ENCODE measurements around the gene PGAP1.

The PGAP1 gene

GRCh38 chr2:196959281-196959680 lies 32.8 kb upstream of the PGAP1 start:
- Mint-ChIP-seq H3K4me1 (ENCODE audit: low read depth) (peaks cover 14% of the 10 kb centered on the region), H3K4me3 (no peak overlapping the region), H3K27me3 (no peaks in the 10 kb centered on the region), H3K9me3 (peaks cover 10% of the 10 kb centered on the region), H3K36me3 (ENCODE audit: low read depth) (peaks cover 5% of the 10 kb centered on the region), H3K27ac (no peak overlapping the region)
- intact Hi-C loops (cut with micrococcal nuclease): no loop called here

- H3K9me3 Mint-ChIP-seq: peaks cover 10% of the 10 kb centered on the region
- peaks cover 5% of the 10 kb centered on the region for H3K36me3 Mint-ChIP-seq (ENCODE audit: low read depth)
- peaks cover 10% of the 10 kb centered on the region for H3K4me1 Mint-ChIP-seq (ENCODE audit: low read depth)
- no peak overlapping the region for H3K4me3 Mint-ChIP-seq
- intact Hi-C loops (cut with micrococcal nuclease): no loop called here
- H3K27ac Mint-ChIP-seq: no peak overlapping the region
- no peaks in the 10 kb centered on the region for H3K27me3 Mint-ChIP-seq
Observed at GRCh38 chr2:196957881-196958525, 31.5 kb upstream of the PGAP1 start.

GRCh38 chr2:196957442-196957841 lies 30.9 kb upstream of the PGAP1 start:
- Mint-ChIP-seq H3K4me3 (no peak overlapping the region), H3K4me1 (ENCODE audit: low read depth) (peaks cover 10% of the 10 kb centered on the region), H3K36me3 (ENCODE audit: low read depth) (peaks cover 5% of the 10 kb centered on the region), H3K9me3 (peaks cover 10% of the 10 kb centered on the region), H3K27ac (no peak overlapping the region), H3K27me3 (no peaks in the 10 kb centered on the region)
- intact Hi-C loops (cut with micrococcal nuclease): no loop called here

GRCh38 chr2:196956069-196956468 lies 29.6 kb upstream of the PGAP1 start:
- peaks cover 5% of the 10 kb centered on the region for H3K36me3 Mint-ChIP-seq (ENCODE audit: low read depth)
- H3K9me3 Mint-ChIP-seq: peaks cover 10% of the 10 kb centered on the region
- no peak overlapping the region for H3K4me3 Mint-ChIP-seq
- peaks cover 10% of the 10 kb centered on the region for H3K4me1 Mint-ChIP-seq (ENCODE audit: low read depth)
- H3K27me3 Mint-ChIP-seq: no peaks in the 10 kb centered on the region
- intact Hi-C loops (cut with micrococcal nuclease): no loop called here
- no peak overlapping the region for H3K27ac Mint-ChIP-seq

- peaks cover 8% of the 10 kb centered on the region for H3K4me1 Mint-ChIP-seq (ENCODE audit: low read depth)
- intact Hi-C loops (cut with micrococcal nuclease): no loop called here
- no peak overlapping the region for H3K4me3 Mint-ChIP-seq
- H3K27ac Mint-ChIP-seq: no peak overlapping the region
- H3K36me3 Mint-ChIP-seq (ENCODE audit: low read depth): peaks cover 5% of the 10 kb centered on the region
- peaks cover 10% of the 10 kb centered on the region for H3K9me3 Mint-ChIP-seq
- H3K27me3 Mint-ChIP-seq: no peaks in the 10 kb centered on the region
Observed at GRCh38 chr2:196955036-196955435, 28.5 kb upstream of the PGAP1 start.

GRCh38 chr2:196954001-196954400 lies 27.5 kb upstream of the PGAP1 start:
- Mint-ChIP-seq H3K27me3 (no peaks in the 10 kb centered on the region), H3K27ac (no peak overlapping the region), H3K4me3 (no peak overlapping the region), H3K9me3 (peaks cover 10% of the 10 kb centered on the region), H3K4me1 (ENCODE audit: low read depth) (no peaks in the 10 kb centered on the region), H3K36me3 (ENCODE audit: low read depth) (peaks cover 5% of the 10 kb centered on the region)
- intact Hi-C loops (cut with micrococcal nuclease): no loop called here

- Mint-ChIP-seq H3K4me3 (no peak overlapping the region), H3K4me1 (ENCODE audit: low read depth) (no peaks in the 10 kb centered on the region), H3K27ac (no peak overlapping the region), H3K36me3 (ENCODE audit: low read depth) (no peaks in the 10 kb centered on the region), H3K9me3 (no peaks in the 10 kb centered on the region), H3K27me3 (no peaks in the 10 kb centered on the region)
- intact Hi-C loops (cut with micrococcal nuclease): no loop called here
Observed at GRCh38 chr2:196952936-196953335, 26.4 kb upstream of the PGAP1 start.

- no peaks in the 10 kb centered on the region for H3K9me3 Mint-ChIP-seq
Observed at GRCh38 chr2:196951973-196952372, 25.5 kb upstream of the PGAP1 start.

GRCh38 chr2:196949116-196949515 lies 22.6 kb upstream of the PGAP1 start:
- Mint-ChIP-seq H3K4me3 (no peak overlapping the region), H3K36me3 (ENCODE audit: low read depth) (no peaks in the 10 kb centered on the region), H3K27ac (no peak overlapping the region), H3K9me3 (no peaks in the 10 kb centered on the region), H3K27me3 (no peaks in the 10 kb centered on the region), H3K4me1 (ENCODE audit: low read depth) (peaks cover 5% of the 10 kb centered on the region)
- intact Hi-C loops (cut with micrococcal nuclease): no loop called here

More at GRCh38 chr2:196951973-196952372, 25.5 kb upstream of the PGAP1 start:
- no peaks in the 10 kb centered on the region for H3K36me3 Mint-ChIP-seq (ENCODE audit: low read depth)
- H3K4me3 Mint-ChIP-seq: no peak overlapping the region
- no peak overlapping the region for H3K27ac Mint-ChIP-seq
- intact Hi-C loops (cut with micrococcal nuclease): no loop called here
- no peaks in the 10 kb centered on the region for H3K4me1 Mint-ChIP-seq (ENCODE audit: low read depth)
- no peaks in the 10 kb centered on the region for H3K27me3 Mint-ChIP-seq

GRCh38 chr2:196944570-196944969 lies 18.1 kb upstream of the PGAP1 start:
- intact Hi-C loops (cut with micrococcal nuclease): no loop called here
- no peak overlapping the region for H3K27ac Mint-ChIP-seq
- H3K27me3 Mint-ChIP-seq: no peaks in the 10 kb centered on the region
- H3K4me1 Mint-ChIP-seq (ENCODE audit: low read depth): peaks cover 5% of the 10 kb centered on the region
- no peaks in the 10 kb centered on the region for H3K36me3 Mint-ChIP-seq (ENCODE audit: low read depth)
- no peaks in the 10 kb centered on the region for H3K9me3 Mint-ChIP-seq
- no peak overlapping the region for H3K4me3 Mint-ChIP-seq

- no peaks in the 10 kb centered on the region for H3K27me3 Mint-ChIP-seq
- no peaks in the 10 kb centered on the region for H3K9me3 Mint-ChIP-seq
- no peaks in the 10 kb centered on the region for H3K36me3 Mint-ChIP-seq (ENCODE audit: low read depth)
- intact Hi-C loops (cut with micrococcal nuclease): no loop called here
- no peak overlapping the region for H3K27ac Mint-ChIP-seq
- H3K4me1 Mint-ChIP-seq (ENCODE audit: low read depth): peaks cover 5% of the 10 kb centered on the region
- H3K4me3 Mint-ChIP-seq: no peak overlapping the region
Observed at GRCh38 chr2:196941398-196942078, 15.0 kb upstream of the PGAP1 start.

GRCh38 chr2:196939371-196939770 lies 12.9 kb upstream of the PGAP1 start:
- no peak overlapping the region for H3K27ac Mint-ChIP-seq
- no peaks in the 10 kb centered on the region for H3K36me3 Mint-ChIP-seq (ENCODE audit: low read depth)
- H3K27me3 Mint-ChIP-seq: no peaks in the 10 kb centered on the region
- H3K4me1 Mint-ChIP-seq (ENCODE audit: low read depth): no peaks in the 10 kb centered on the region
- H3K9me3 Mint-ChIP-seq: no peaks in the 10 kb centered on the region
- intact Hi-C loops (cut with micrococcal nuclease): no loop called here
- H3K4me3 Mint-ChIP-seq: no peak overlapping the region

- Mint-ChIP-seq H3K9me3 (no peaks in the 10 kb centered on the region), H3K27ac (no peak overlapping the region)
Observed at GRCh38 chr2:196935432-196935831, 8.9 kb upstream of the PGAP1 start.

GRCh38 chr2:196934672-196935071 lies 8.2 kb upstream of the PGAP1 start:
- Mint-ChIP-seq H3K27ac (no peak overlapping the region), H3K36me3 (ENCODE audit: low read depth) (no peaks in the 10 kb centered on the region), H3K4me3 (no peak overlapping the region), H3K9me3 (no peaks in the 10 kb centered on the region), H3K27me3 (no peaks in the 10 kb centered on the region), H3K4me1 (ENCODE audit: low read depth) (no peaks in the 10 kb centered on the region)
- intact Hi-C loops (cut with micrococcal nuclease): no loop called here

More at GRCh38 chr2:196935432-196935831, 8.9 kb upstream of the PGAP1 start:
- Mint-ChIP-seq H3K4me1 (ENCODE audit: low read depth) (no peaks in the 10 kb centered on the region), H3K36me3 (ENCODE audit: low read depth) (no peaks in the 10 kb centered on the region), H3K4me3 (no peak overlapping the region), H3K27me3 (no peaks in the 10 kb centered on the region)
- intact Hi-C loops (cut with micrococcal nuclease): no loop called here

- no peak overlapping the region for H3K27ac Mint-ChIP-seq
- no peaks in the 10 kb centered on the region for H3K9me3 Mint-ChIP-seq
- H3K36me3 Mint-ChIP-seq (ENCODE audit: low read depth): peaks cover 6% of the 10 kb centered on the region
- peaks cover 10% of the 10 kb centered on the region for H3K4me1 Mint-ChIP-seq (ENCODE audit: low read depth)
- no peaks in the 10 kb centered on the region for H3K27me3 Mint-ChIP-seq
- H3K4me3 Mint-ChIP-seq: no peak overlapping the region
- intact Hi-C loops (cut with micrococcal nuclease): no loop called here
Observed at GRCh38 chr2:196931555-196931954, 5.0 kb upstream of the PGAP1 start.

Data from dendritic cell treated with granulocyte-macrophage colony-stimulating factor and Interleukin-4, amounts not matched to agents 40 ng/mL and 50 ng/mL, for 4 days (primary cell).